GM18520 (cell line): ENCODE data around the gene UBE3D.
"Not testable (repeated sequence)": the region's sequence is repeated elsewhere in the genome, so short reads cannot be mapped to it uniquely, and the experiment has no call there.

Source experiments
- ATAC-seq: cut with Tn5 transposase; IDR thresholded peaks from one replicate; pipeline ENCODE4 v1.9.1; 2021; ENCODE audit not compliant: unreplicated experiment

Gene UBE3D

DNA sequence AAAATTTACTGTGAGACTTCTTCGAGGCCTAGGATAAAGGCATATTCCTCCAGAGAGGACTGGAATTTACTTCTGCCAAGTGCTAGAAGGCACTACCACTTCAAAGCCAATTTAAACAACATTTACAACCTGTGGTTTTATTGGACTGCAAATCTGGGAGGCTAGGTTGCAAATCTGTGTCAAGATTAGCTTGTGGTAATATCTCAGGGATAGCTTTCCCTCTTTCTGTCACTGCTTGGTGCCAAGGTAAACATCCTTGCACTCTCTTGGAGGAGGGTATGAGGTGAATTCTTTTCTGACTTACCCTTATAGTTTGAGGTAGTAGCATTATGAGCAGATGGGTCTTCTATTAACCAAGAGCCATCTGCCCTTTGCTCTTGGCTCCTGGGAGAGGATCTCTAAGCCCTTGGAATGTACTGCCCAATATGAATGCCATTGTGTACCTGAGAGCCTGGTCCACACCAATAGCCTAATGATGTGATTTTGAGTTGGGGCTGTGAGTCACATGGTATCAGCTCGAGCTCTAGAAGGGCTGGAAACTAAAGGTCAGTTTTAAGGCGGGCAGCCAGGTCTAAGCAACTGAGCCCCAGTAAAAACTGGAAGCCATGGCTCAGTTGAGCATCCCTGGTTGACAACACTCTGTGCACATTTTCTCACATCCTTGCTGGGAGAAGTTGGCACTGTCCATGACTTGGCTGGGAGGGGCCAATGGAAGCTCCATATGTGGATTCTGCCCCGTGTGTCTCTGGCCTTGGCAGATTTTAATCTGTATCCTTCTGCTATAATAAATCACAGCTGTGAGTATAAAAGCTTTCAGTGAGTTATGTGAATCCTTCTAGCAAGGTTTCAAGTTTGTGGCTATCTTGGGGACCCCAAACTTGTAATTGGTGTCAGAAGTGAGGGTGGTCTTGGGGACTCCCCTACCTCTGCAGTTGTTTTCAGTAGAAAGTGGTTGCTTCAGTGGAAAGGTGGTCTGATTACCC lies 188.1 kb downstream of the UBE3D start:
- ATAC-seq, result no peak

- no peak for ATAC-seq
Measured at GRCh38 chr6:82875573-82876185, 190.0 kb downstream of the UBE3D start.

GRCh38 chr6:82874867-82875266 lies 190.8 kb downstream of the UBE3D start:
- no peak for ATAC-seq

- ATAC-seq, result no peak
Measured at GRCh38 chr6:82872185-82872584, 193.5 kb downstream of the UBE3D start.

GRCh38 chr6:82870582-82871172 lies 195.0 kb downstream of the UBE3D start:
- no peak for ATAC-seq

DNA sequence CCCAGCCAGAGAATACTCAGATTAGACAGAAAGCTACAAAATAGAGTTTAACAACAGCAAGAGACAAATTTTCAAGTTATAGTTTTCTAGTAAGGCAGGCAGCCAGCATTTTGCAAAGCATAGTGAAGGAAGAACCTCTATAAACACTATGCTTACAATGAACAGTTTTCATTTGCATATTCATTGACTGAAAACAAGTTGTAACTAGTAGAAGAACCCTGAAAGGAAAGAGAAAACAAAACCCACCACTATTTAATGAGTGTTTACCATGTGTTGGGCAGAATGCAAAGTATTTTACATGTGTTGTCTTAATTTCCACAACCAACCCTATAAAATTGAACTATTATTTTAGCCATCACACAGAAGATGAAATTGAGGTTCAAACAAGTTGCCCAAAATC lies 196.1 kb downstream of the UBE3D start:
- peak; percentile 82 for ATAC-seq

DNA sequence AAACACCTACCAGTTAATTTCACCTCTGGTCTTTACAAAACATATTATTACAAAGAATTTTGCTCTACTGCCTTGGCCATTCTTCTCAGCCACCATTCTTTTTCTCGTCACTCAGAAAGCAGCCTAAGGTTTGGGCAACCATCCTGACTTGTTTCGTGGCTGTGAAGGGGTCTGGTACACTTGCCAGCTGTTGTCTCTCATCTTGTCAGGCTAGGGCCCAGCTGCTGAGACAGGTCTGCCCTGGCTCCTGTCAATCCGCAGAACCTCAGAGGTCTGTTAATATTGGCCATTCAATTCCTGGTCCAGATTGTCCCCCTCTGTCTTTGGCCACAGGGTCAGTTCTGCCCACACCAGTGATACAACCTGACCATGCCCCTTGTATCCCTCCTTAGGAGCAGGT lies 197.7 kb downstream of the UBE3D start:
- no peak for ATAC-seq

- ATAC-seq, result no peak
Measured at GRCh38 chr6:82866446-82866845, 199.2 kb downstream of the UBE3D start.

GRCh38 chr6:82865461-82865860 lies 200.2 kb downstream of the UBE3D start:
- ATAC-seq, result no peak

DNA sequence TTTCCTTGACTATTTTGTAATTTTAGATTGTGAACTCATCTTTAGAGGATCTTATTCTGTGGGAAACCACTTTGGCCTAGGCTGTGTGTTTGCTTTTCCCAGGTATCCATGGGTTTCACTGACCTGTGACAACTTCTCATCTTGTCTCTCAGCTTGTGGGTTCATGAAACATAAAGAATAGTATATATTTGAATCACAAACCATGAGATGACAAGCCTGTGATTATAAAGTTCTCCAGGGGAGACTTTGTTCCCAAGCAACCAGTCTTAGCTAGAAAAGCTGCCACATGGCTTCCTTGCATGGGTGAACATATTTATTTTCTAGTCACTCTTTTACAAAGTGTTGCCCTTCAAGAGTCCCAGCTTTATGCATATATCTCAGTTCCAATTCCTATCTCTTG lies 201.9 kb downstream of the UBE3D start:
- ATAC-seq, result no peak

DNA sequence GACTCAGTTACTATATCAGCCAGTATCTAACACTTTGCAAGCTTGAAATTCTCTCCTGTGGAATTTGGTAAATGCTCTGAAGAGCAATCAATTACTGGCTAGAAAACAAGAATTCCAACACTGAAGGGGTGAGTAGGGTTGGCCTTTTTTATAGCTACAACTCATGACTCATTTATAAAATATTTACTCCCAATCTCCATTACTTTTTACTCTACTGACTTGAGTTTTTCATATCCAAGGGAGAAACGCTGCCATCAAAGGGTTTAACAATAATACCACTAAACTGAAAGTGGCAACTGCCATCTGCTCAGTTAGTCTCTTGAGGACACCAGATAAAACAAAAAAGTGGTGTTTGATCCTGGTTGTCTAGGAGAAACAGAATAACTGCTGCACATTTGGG lies 203.1 kb downstream of the UBE3D start:
- ATAC-seq, result no peak

DNA sequence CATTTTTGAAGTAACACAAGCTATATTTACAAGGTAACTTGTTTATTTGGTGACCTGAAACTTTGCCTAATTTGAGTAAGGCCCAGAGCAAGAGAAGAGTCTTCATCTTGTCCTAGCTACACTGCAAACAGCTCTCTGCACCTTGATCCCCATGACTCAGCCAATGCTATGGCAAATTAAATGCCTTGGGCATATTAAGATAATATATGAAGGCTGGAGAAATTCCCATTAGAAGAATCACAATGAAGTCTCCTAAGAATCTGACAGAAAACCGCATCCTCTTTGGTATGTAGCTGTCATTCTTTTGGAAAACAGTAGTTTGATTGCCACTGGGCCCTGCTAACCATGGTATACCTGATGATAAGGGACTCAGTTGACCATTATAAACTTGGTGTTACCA lies 204.5 kb downstream of the UBE3D start:
- no peak for ATAC-seq

GRCh38 chr6:82856077-82856476 lies 209.6 kb downstream of the UBE3D start:
- not testable (repeated sequence) for ATAC-seq

DNA sequence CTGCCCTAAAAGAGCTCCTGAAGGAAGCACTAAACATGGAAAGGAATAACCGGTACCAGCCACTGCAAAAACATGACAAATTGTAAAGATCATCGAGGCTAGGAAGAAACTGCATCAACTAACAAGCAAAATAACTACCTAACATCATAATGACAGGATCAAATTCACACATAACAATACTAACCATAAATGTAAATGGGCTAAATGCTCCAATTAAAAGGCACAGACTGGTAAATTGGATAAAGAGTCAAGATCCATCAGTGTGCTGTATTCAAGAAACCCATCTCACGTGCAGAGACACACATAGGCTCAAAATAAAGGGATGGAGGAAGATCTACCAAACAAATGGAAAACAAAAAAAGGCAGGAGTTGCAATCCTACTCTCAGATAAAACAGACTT lies 212.7 kb downstream of the UBE3D start:
- ATAC-seq, result not testable (repeated sequence)

DNA sequence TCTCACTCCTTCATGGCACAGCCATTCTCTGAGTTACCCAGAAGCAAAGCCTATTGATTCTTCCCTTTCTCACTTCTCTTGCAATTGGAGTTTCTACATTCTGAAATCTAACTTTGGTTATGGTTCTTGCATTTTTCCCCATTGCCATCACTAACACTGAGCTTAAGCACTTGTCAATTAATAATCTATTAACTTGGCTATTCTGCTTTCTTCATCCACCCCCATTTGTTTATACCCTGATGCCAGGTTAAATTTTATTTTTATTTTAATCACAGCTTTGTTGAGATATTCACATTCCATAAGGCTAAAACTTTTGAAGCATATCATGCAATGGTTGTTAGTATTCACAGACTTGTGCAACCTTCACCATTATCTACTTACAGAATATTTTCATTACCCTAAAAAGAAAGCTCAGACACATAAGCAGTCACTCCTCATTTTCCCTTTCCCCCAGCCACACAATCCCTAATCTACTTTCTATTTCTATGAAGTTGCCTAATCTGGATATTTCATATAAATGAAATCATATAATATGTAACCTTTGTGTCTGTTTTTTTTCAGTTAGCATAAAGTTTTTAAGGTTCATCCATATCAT lies 222.3 kb downstream of the UBE3D start:
- no peak for ATAC-seq

- no peak for ATAC-seq
Measured at GRCh38 chr6:82842721-82843120, 222.9 kb downstream of the UBE3D start.
